IPS-15b (cell line): ENCODE measurements around the gene ATG13.
"Not testable (repeated sequence)": the region's sequence is repeated elsewhere in the genome, so short reads cannot be mapped to it uniquely, and the experiment has no call there.

Experiments used
- H3K27me3 ChIP-seq: one replicate; pipeline ENCODE4 v1.6.1; 2013; ENCODE audit warnings: low read length; ENCODE audit not compliant: control insufficient read depth, insufficient read depth
- H3K36me3 ChIP-seq: one replicate; pipeline ENCODE4 v1.6.1; 2013; ENCODE audit warnings: low read length; ENCODE audit not compliant: control insufficient read depth, insufficient read depth
- H3K4me1 ChIP-seq: one replicate; pipeline ENCODE4 v1.6.1; 2013; ENCODE audit warnings: mild to moderate bottlenecking, low read length; ENCODE audit not compliant: control insufficient read depth, insufficient read depth
- H3K4me3 ChIP-seq: one replicate; pipeline ENCODE4 v1.5.1; 2013; ENCODE audit warnings: low read depth, low read length
- H3K9ac ChIP-seq: one replicate; pipeline ENCODE4 v1.6.1; 2013; ENCODE audit warnings: low read depth, mild to moderate bottlenecking, low read length
- H3K9me3 ChIP-seq: one replicate; pipeline ENCODE4 v1.6.1; 2013; ENCODE audit warnings: mild to moderate bottlenecking, low read length; ENCODE audit not compliant: control insufficient read depth, insufficient read depth

ATG13 gene

DNA sequence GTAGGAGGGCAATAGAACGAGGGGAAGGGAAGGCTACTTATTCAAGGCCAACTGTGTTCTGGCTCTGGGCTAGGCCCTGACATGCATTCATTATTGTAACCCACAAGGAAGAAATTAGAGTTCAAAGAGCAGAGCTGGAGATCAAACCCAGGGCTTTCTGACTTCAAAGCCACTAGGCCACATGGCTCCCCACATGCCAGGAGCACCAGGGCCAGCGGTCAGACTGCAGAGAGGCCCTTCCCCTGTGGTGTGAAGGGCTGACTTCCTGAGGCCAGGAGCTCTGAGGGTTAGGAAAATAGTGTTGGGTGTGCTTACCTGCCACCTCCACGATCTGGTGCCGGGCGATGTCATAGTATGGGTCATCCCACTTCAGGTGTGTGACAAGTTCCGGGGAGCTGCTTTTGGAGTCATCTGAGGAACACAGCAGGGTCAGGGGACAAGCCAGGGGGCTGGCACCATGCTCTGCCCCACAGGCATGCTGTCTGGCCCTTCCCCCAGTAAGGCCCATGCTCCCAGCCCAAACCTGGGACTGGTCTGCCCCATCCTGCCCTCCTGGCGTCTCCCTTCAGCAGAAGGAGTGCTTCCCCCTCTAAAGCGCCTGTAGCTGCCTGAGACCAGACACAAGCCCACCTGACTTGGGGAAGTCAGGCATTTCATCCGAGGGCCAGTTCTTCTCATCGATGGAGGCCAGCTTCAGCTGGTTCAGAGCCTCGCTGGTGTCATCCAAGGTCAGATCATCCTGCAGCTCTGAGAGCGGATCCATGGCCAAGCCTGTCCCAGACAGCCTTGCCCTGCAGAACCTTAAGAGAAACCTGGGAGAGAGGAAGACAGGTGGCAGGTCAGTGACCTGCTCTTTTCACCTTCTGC, 78.2 kb downstream of the ATG13 start:
- Histone ChIP-seq H3K9me3 (no peaks in the 10 kb centered on the region), H3K9ac (no peak overlapping the region), H3K36me3 (peaks cover 11% of the 10 kb centered on the region), H3K4me1 (no peaks in the 10 kb centered on the region), H3K27me3 (no peaks in the 10 kb centered on the region), H3K4me3 (no peak overlapping the region)

DNA sequence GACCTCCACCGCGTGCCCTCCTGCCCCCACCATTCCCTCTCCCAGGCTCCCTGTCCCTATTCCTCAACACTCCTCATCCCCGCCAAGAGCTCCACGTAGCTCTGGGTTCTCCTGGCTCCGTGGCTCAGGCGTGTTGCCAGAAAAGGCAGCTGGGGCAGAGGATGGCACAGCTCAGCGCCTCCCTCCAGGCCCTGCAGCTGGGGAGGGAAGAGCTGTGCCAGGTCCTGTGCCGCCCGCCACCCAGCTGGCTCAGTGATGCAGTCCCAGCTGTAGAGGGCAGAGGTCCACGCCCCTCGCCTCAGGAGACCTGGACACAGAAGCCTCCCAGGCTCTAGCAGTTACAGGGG, 78.8 kb downstream of the ATG13 start:
- H3K9ac ChIP-seq, result no peak overlapping the region
- no peaks in the 10 kb centered on the region for H3K9me3 ChIP-seq
- no peaks in the 10 kb centered on the region for H3K4me1 ChIP-seq
- no peak overlapping the region for H3K4me3 ChIP-seq
- H3K27me3 ChIP-seq, result no peaks in the 10 kb centered on the region
- peaks cover 11% of the 10 kb centered on the region for H3K36me3 ChIP-seq

DNA sequence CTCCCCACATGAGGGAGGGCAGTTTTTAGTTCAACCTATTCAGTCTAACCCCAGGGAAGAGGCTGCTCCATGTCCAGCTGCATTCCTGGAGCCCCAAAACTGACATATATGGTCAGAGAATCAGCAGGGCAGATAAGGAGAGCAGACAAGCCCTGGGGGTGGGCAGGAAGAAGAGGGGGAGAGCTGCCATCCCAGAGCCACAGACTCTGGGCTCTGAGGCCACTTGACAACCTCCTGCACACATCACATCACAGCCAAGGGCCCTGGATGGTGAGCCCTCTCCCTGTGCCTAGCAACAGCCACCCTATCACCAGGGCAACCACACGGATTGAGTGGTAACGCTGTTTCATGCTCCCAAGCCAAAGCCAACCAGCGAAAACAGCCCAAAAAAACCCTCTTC, 80.0 kb downstream of the ATG13 start:
- no peak overlapping the region for H3K9ac ChIP-seq
- no peaks in the 10 kb centered on the region for H3K9me3 ChIP-seq
- H3K4me3 ChIP-seq, result no peak overlapping the region
- no peaks in the 10 kb centered on the region for H3K27me3 ChIP-seq
- peaks cover 11% of the 10 kb centered on the region for H3K36me3 ChIP-seq
- no peaks in the 10 kb centered on the region for H3K4me1 ChIP-seq

GRCh38 chr11:46697723-46698122, 80.4 kb downstream of the ATG13 start:
- peak overlapping the region; percentile 8 for H3K9ac ChIP-seq
- no peaks in the 10 kb centered on the region for H3K4me1 ChIP-seq
- H3K27me3 ChIP-seq, result no peaks in the 10 kb centered on the region
- H3K4me3 ChIP-seq, result no peak overlapping the region
- H3K36me3 ChIP-seq, result peaks cover 13% of the 10 kb centered on the region
- no peaks in the 10 kb centered on the region for H3K9me3 ChIP-seq

GRCh38 chr11:46698597-46698996, 81.2 kb downstream of the ATG13 start:
- Histone ChIP-seq H3K4me1 (no peaks in the 10 kb centered on the region), H3K36me3 (peaks cover 20% of the 10 kb centered on the region), H3K9ac (no peak overlapping the region), H3K4me3 (no peak overlapping the region), H3K27me3 (no peaks in the 10 kb centered on the region), H3K9me3 (no peaks in the 10 kb centered on the region)

DNA sequence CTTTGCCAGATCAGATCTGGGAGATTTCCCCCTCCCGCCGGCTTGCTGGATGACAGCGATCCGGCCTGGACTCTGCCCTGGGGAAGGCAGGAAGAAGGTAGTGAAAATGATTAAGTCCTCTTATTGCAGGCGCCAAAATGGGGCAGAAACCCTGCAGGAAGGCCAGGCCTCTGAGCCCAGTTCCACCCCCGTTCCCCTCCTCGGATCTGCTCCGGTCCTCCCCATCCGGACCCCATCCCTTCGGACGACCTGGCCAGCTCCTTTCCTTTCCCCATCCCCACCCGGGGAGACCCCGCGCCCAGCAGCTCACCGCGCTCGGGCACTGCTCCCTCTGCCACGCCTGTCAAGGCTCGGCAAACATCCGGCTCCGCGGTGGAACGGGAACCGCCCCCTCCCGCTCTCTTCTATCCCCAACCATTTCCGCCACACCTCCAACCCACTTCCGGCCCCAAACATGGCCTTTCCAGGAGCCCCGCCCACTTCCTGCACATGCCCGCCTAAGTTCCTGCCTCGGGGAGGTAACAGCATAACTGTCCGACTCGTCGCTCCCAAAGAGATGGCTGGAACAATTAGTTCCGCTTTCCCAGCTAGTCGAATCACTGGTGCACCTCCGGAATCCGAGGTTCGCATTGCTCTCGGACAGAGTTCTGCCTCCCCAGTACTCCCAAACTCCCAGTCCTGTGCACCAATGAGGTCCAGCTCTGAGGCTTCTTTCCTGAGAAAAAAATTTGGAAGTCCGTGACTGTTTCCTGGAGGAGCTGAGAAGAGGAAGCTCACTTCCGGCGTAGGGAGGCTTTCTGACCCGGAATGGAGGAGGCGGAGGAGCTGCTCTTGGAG, 83.1 kb downstream of the ATG13 start, which contains the start of the genes ARHGAP1 and ZNF408:
Gene ARHGAP1, minus strand, starts transcription at position 379 of the 837 bp plus-strand sequence. CDS start 4,512 bp downstream, outside the sequence.
Gene ZNF408, plus strand, starts transcription at position 791 of the 837 bp plus-strand sequence. Its CDS starts 17 bp downstream, at position 808.
- H3K9ac ChIP-seq, result peak within 1 kb of the TSS; percentile 99
- H3K36me3 ChIP-seq, result peaks cover 28% of the 10 kb centered on the region
- no peaks in the 10 kb centered on the region for H3K27me3 ChIP-seq
- peak within 1 kb of the TSS; percentile 97 for H3K4me3 ChIP-seq
- H3K4me1 ChIP-seq, result no peaks in the 10 kb centered on the region
- H3K9me3 ChIP-seq, result no peaks in the 10 kb centered on the region

DNA sequence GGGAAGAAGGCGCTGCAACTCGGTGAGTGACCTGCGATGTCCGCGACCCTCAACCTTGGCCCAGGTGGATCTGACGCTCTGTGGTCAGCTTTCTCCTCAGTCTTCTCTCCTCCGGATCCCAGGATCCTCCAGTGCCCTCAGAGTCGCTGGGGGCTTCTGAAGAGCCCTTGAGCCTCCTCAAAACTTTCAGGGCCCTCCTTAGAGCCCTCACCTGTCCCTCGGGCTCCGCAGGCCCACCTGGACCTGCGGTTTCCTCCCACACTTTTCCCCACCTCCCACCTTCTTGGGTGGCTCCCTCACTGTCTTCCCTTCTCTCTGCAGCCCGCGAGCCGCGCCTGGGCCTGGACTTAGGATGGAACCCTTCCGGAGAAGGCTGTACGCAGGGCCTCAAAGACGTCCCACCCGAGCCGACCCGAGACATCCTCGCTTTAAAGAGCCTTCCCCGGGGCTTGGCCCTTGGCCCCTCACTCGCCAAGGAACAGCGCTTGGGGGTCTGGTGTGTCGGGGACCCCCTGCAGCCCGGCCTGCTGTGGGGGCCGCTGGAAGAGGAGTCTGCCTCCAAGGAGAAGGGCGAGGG, 83.8 kb downstream of the ATG13 start:
- Histone ChIP-seq H3K27me3 (no peaks in the 10 kb centered on the region), H3K9me3 (no peaks in the 10 kb centered on the region), H3K4me3 (peak overlapping the region; percentile 97), H3K4me1 (no peaks in the 10 kb centered on the region), H3K36me3 (peaks cover 35% of the 10 kb centered on the region), H3K9ac (peak overlapping the region; percentile 99)

- Histone ChIP-seq H3K9ac (no peak overlapping the region), H3K4me1 (no peaks in the 10 kb centered on the region), H3K4me3 (no peak overlapping the region), H3K9me3 (no peaks in the 10 kb centered on the region), H3K27me3 (no peaks in the 10 kb centered on the region), H3K36me3 (peaks cover 34% of the 10 kb centered on the region)
Observed at GRCh38 chr11:46705070-46705688, 87.8 kb downstream of the ATG13 start.

DNA sequence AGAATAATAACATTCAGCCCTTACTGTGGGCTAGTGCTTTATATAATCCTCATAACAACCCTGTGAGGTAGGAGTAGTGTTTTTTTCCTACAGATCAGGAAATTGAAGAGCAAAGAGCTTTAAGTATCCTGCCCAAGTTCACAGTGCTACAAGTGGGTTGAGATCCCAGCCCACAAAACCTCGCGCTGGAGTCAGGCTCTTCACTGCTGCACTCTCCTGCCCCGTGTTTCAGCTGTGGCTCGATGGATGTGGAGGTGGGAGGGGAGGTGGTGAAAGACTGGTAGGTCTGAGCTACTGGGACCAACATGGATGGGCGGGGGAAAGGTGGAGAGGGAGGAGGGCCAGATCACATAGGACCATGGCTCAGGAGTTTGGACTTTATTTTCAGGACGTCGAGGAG, 89.5 kb downstream of the ATG13 start:
- no peak overlapping the region for H3K4me3 ChIP-seq
- H3K9ac ChIP-seq, result no peak overlapping the region
- H3K27me3 ChIP-seq, result no peaks in the 10 kb centered on the region
- H3K9me3 ChIP-seq, result no peaks in the 10 kb centered on the region
- H3K4me1 ChIP-seq, result no peaks in the 10 kb centered on the region
- H3K36me3 ChIP-seq, result peaks cover 34% of the 10 kb centered on the region

DNA sequence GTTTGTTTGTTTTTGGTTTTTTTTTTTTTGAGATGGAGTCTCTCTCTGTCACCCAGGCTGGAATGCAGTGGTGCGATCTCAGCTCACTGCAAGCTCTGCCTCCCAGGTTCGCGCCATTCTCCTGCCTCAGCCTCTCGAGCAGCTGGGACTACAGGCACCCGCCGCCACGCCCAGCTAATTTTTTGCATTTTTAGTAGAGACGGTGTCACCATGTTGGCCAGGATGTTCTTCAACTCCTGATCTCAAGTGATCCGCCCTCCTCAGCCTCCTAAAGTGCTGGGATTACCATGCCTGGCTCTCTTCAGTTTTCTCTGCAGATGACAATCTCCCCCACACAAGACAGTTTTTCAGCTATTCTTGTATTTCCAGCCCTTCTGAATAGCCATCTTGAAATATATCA, 92.0 kb downstream of the ATG13 start:
- not testable (repeated sequence) for H3K27me3 ChIP-seq, H3K4me1 ChIP-seq, H3K9me3 ChIP-seq, H3K9ac ChIP-seq, H3K4me3 ChIP-seq
- H3K36me3 ChIP-seq, result peaks cover 18% of the 10 kb centered on the region

DNA sequence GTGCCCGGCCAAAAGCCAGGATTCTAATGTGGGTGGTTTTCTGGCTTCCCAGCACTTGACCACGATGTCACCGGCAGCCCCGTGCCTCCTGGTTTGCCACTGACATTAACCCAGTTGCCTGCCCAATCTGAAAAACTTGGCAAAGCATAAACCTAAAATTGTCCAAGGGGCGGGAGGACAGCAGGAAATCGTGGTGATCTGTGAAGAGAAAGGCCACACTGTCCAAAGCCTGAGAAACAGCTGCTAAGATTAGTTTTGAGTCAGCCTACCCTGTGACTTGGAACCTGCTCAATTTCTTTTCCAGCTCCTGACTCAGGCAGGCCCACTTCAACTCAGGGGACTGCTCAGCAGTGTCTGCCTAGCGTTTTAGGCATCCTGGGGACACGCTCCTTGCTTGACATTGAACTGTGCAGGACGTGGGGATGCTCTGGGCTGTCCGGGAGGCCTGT, 93.5 kb downstream of the ATG13 start:
- Histone ChIP-seq H3K27me3 (no peaks in the 10 kb centered on the region), H3K9ac (no peak overlapping the region), H3K36me3 (peaks cover 3% of the 10 kb centered on the region), H3K4me3 (no peak overlapping the region), H3K9me3 (no peaks in the 10 kb centered on the region), H3K4me1 (no peaks in the 10 kb centered on the region)
